HepG2 (cell line): Measurements from ENCODE around the gene SERPINE3.

Source experiments
- DPF2 ChIP-seq: sonication (generic); formaldehyde crosslinking; IDR thresholded peaks from 2 replicates; pipeline ENCODE4 v1.4.0; 2020; ENCODE audit warnings: mild to moderate bottlenecking, low read depth, missing genetic modification reagents, borderline replicate concordance
- FOXM1 ChIP-seq: sonication (generic); formaldehyde crosslinking; IDR thresholded peaks from 2 replicates; pipeline ENCODE4 v1.5.0; 2020; ENCODE audit warnings: missing genetic modification reagents
- GABPA ChIP-seq, 2 experiments: IDR thresholded peaks; 2 replicates each; pipeline ENCODE4 v1.6.1; 2011 to 2016; ENCODE audit warnings: low read depth in 2 of 2, low read length in 1 of 2, missing biosample characterization in 1 of 2, missing genetic modification characterization in 1 of 2
- MYC ChIP-seq: sonication (generic); formaldehyde crosslinking; IDR thresholded peaks from 2 replicates; pipeline ENCODE4 v1.9.0; 2021; ENCODE audit warnings: missing genetic modification reagents, borderline replicate concordance
- NCOA1 ChIP-seq: sonication (generic); formaldehyde crosslinking; IDR thresholded peaks from 2 replicates; pipeline ENCODE4 v1.9.0; 2021; ENCODE audit warnings: missing genetic modification reagents
- RXRA ChIP-seq: sonication (generic); formaldehyde crosslinking; IDR thresholded peaks from 2 replicates; pipeline ENCODE4 v1.5.1; 2020; ENCODE audit warnings: missing genetic modification reagents
- SIN3A ChIP-seq: IDR thresholded peaks from 2 replicates; pipeline ENCODE4 v1.6.1; 2011; ENCODE audit warnings: low read depth, mild to moderate bottlenecking, control low read depth, low read length, borderline replicate concordance
- TF ChIP-seq, protein P1 (sequence below): sonication (generic); formaldehyde crosslinking; IDR thresholded peaks from 2 replicates; pipeline ENCODE4 v1.4.0; 2020; ENCODE audit warnings: low read depth, mild to moderate bottlenecking, missing genetic modification reagents
- TF ChIP-seq, protein P2 (sequence below): sonication (generic); formaldehyde crosslinking; IDR thresholded peaks from 2 replicates; pipeline ENCODE4 v1.5.0; 2020; ENCODE audit warnings: mild to moderate bottlenecking, missing genetic modification reagents, moderate library complexity

DNA sequence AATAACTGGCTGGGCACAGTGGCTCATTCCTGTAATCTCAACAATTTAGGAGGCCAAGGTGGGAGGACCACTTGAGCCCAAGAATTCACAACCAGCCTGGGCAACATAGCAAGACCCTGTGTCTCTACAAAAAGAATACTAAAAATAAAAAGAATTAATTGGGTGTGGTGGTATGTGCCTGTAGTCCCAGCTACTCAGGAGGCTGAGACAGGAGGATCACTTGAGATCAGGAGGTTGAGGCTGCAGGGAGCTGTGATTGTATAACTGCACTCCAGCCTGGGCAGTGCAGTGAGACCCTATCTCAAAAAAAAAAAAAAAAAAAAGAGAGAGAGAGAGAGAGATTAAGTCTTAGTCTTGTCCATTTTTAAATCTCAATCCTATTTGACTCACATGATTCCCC, 35.6 kb upstream of the SERPINE3 start:
- no peak for TF ChIP-seq GABPA (IDR thresholded peaks at IDR 0.05; ENCODE audit: low read depth, low read length)
- TF ChIP-seq GABPA (CRISPR knock-in tag; IDR thresholded peaks at IDR 0.05; ENCODE audit: low read depth), result no peak
- TF ChIP-seq DPF2 (CRISPR knock-in tag), result no peak
- TF ChIP-seq, protein P1, sequence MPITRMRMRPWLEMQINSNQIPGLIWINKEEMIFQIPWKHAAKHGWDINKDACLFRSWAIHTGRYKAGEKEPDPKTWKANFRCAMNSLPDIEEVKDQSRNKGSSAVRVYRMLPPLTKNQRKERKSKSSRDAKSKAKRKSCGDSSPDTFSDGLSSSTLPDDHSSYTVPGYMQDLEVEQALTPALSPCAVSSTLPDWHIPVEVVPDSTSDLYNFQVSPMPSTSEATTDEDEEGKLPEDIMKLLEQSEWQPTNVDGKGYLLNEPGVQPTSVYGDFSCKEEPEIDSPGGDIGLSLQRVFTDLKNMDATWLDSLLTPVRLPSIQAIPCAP, result no peak
- TF ChIP-seq RXRA, result no peak
- no peak for TF ChIP-seq MYC (CRISPR knock-in tag)
- TF ChIP-seq NCOA1 (CRISPR knock-in tag), result no peak
- TF ChIP-seq, protein P2, sequence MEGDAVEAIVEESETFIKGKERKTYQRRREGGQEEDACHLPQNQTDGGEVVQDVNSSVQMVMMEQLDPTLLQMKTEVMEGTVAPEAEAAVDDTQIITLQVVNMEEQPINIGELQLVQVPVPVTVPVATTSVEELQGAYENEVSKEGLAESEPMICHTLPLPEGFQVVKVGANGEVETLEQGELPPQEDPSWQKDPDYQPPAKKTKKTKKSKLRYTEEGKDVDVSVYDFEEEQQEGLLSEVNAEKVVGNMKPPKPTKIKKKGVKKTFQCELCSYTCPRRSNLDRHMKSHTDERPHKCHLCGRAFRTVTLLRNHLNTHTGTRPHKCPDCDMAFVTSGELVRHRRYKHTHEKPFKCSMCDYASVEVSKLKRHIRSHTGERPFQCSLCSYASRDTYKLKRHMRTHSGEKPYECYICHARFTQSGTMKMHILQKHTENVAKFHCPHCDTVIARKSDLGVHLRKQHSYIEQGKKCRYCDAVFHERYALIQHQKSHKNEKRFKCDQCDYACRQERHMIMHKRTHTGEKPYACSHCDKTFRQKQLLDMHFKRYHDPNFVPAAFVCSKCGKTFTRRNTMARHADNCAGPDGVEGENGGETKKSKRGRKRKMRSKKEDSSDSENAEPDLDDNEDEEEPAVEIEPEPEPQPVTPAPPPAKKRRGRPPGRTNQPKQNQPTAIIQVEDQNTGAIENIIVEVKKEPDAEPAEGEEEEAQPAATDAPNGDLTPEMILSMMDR, result no peak
- no peak for TF ChIP-seq SIN3A
- no peak for TF ChIP-seq FOXM1
